Progenitor cell of endocrine pancreas (in vitro differentiated cells): ENCODE data around the gene ATF6. TPM values are rescaled to one million over a fixed set of nuclear protein-coding genes. Genes with fewer than 3 reads are reported as not detected.
"Not testable (repeated sequence)": the region's sequence is repeated elsewhere in the genome, so short reads cannot be mapped to it uniquely, and the experiment has no call there.

Experiments used
- DNase-seq: peaks from one replicate; pipeline ENCODE4 v3.0.0; 2021; ENCODE audit warnings: low spot score; ENCODE audit not compliant: unreplicated experiment
- H3K27ac Mint-ChIP-seq: 2 replicates; pipeline ENCODE4 v1.8.0; 2021; ENCODE audit warnings: mild to moderate bottlenecking, moderate library complexity, mixed read lengths
- H3K27me3 Mint-ChIP-seq: 2 replicates; pipeline ENCODE4 v1.8.0; 2021; ENCODE audit warnings: mixed read lengths
- H3K36me3 Mint-ChIP-seq: 2 replicates; pipeline ENCODE4 v1.8.0; 2022; ENCODE audit warnings: mixed read lengths; ENCODE audit not compliant: insufficient read depth
- H3K4me1 Mint-ChIP-seq: 2 replicates; pipeline ENCODE4 v1.8.0; 2021; ENCODE audit warnings: low read depth, mixed read lengths
- H3K4me3 Mint-ChIP-seq: 2 replicates; pipeline ENCODE4 v1.8.0; 2021; ENCODE audit warnings: low read depth, mild to moderate bottlenecking, moderate library complexity, mixed read lengths
- H3K9me3 Mint-ChIP-seq: 2 replicates; pipeline ENCODE4 v1.8.0; 2021; ENCODE audit warnings: low read depth, mixed read lengths
- CTCF ChIP-seq: fragments of 200-600 bp; sonication (generic); IDR thresholded peaks from one replicate; pipeline ENCODE4 v1.5.0; 2021; ENCODE audit warnings: antibody characterized with exemption, mild to moderate bottlenecking; ENCODE audit not compliant: unreplicated experiment
- total RNA-seq: library from RNA; stranded (reverse); gene quantifications from 2 replicates; pipeline ENCODE4 v1.2.1, GENCODE V29; 2021

The ATF6 gene
- total RNA-seq, 1 donor from 2014 or later: 20.4 TPM

DNA sequence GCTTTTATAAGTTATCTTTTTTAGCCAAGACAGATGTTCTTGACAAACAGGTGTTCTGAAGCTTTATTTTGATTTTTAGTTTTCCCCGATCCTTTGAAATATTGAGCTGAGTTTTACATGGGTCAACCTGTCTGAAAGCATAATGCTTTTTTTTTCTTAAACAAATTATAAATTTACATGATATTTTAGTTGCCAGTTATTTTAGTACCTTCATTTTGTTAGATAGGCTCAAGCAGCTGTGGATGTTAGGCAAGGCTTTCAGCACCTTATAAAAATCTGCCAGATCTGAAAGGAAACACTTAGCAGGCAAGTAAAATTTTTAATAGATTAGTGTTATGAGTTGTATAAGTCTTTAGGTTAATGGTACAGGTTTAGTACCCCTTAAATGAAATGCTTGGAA lies 33.7 kb downstream of the ATF6 start:
- no peak for TF ChIP-seq CTCF
- no peaks in the 10 kb centered on the region for H3K9me3 Mint-ChIP-seq
- H3K4me3 Mint-ChIP-seq: no peak overlapping the region
- H3K27me3 Mint-ChIP-seq: no peaks in the 10 kb centered on the region
- no peak for DNase-seq
- no peak overlapping the region for H3K27ac Mint-ChIP-seq
- H3K4me1 Mint-ChIP-seq: no peaks in the 10 kb centered on the region
- H3K36me3 Mint-ChIP-seq: peaks cover 10% of the 10 kb centered on the region

DNA sequence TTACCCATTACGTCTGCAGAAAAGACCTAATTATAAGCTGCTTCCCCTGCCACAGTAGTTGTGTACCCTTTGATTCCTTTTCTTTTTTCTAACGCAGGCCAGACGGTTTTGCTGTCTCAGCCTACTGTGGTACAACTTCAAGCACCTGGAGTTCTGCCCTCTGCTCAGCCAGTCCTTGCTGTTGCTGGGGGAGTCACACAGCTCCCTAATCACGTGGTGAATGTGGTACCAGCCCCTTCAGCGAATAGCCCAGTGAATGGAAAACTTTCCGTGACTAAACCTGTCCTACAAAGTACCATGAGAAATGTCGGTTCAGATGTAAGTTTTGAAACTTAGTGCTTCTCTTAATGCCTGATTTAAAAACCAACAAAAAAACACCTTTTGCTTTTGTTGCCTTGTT lies 35.8 kb downstream of the ATF6 start:
- no peak for DNase-seq
- Mint-ChIP-seq H3K4me3 (no peak overlapping the region), H3K27ac (no peak overlapping the region), H3K36me3 (peaks cover 10% of the 10 kb centered on the region), H3K9me3 (no peaks in the 10 kb centered on the region), H3K4me1 (no peaks in the 10 kb centered on the region), H3K27me3 (no peaks in the 10 kb centered on the region)
- TF ChIP-seq CTCF: no peak

GRCh38 chr1:161803181-161803580 lies 37.1 kb downstream of the ATF6 start:
- H3K36me3 Mint-ChIP-seq: peaks cover 10% of the 10 kb centered on the region
- H3K27ac Mint-ChIP-seq: no peak overlapping the region
- TF ChIP-seq CTCF: no peak
- no peaks in the 10 kb centered on the region for H3K27me3 Mint-ChIP-seq
- H3K4me3 Mint-ChIP-seq: no peak overlapping the region
- H3K9me3 Mint-ChIP-seq: no peaks in the 10 kb centered on the region
- no peak for DNase-seq
- H3K4me1 Mint-ChIP-seq: no peaks in the 10 kb centered on the region

DNA sequence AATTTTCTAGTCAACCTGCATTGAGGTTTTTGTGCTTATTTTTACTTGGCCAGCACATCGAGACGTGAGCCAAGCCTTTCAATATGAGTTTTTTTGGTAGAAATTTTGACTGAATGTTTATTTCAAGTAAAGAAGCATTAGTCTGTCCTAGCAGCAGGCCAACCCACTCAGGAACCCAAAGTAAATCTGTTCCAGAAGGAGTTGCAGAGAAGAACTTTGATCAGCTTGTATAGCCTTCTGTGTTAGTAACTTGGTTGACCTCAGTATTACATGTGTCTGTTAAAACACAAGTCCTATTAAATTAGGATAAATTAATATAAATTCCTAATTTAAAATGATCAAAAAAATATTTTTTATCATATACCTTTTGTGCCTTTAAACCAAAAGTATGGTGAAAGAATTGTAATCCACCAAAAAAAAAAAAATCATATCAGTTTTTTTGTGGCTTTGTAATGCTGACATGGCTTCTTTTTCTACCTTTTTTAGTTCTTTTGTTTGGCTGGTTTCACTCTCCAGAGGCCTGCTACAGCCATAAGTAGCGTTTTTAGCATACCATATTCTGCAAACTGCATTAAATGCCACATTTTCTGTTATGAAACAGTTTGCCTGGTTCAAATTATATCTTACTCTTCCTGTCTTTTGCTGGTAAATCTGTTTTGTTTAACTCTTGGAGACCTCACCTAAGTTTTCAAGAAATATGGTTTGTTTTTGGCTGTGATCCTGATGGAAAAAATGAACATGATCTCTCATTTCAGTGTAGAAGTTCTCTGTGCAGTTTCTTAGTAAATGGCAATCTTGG lies 39.5 kb downstream of the ATF6 start:
- Mint-ChIP-seq H3K36me3 (peaks cover 23% of the 10 kb centered on the region), H3K4me1 (no peaks in the 10 kb centered on the region), H3K27me3 (no peaks in the 10 kb centered on the region), H3K27ac (no peak overlapping the region), H3K9me3 (peaks cover 10% of the 10 kb centered on the region), H3K4me3 (no peak overlapping the region)
- no peak for DNase-seq
- no peak for TF ChIP-seq CTCF

- not testable (repeated sequence) for H3K4me1 Mint-ChIP-seq, H3K27me3 Mint-ChIP-seq, DNase-seq, H3K27ac Mint-ChIP-seq, H3K4me3 Mint-ChIP-seq
- H3K9me3 Mint-ChIP-seq: peaks cover 12% of the 10 kb centered on the region
- H3K36me3 Mint-ChIP-seq: peaks cover 28% of the 10 kb centered on the region
Observed at GRCh38 chr1:161809202-161809601, 43.1 kb downstream of the ATF6 start.

GRCh38 chr1:161809656-161810055 lies 43.5 kb downstream of the ATF6 start:
- H3K27ac Mint-ChIP-seq, H3K4me3 Mint-ChIP-seq, H3K27me3 Mint-ChIP-seq, DNase-seq, H3K4me1 Mint-ChIP-seq: not testable (repeated sequence)
- Mint-ChIP-seq H3K9me3 (peaks cover 12% of the 10 kb centered on the region), H3K36me3 (peaks cover 28% of the 10 kb centered on the region)
